ENCODE results near the gene GPC6. TPM values are rescaled to one million over a fixed set of nuclear protein-coding genes. Genes with fewer than 3 reads are reported as not detected.

GPC6 gene
- total and polyA plus RNA-seq, 4 donors: 5.9 to 29.1 (median 18.2) TPM

DNA sequence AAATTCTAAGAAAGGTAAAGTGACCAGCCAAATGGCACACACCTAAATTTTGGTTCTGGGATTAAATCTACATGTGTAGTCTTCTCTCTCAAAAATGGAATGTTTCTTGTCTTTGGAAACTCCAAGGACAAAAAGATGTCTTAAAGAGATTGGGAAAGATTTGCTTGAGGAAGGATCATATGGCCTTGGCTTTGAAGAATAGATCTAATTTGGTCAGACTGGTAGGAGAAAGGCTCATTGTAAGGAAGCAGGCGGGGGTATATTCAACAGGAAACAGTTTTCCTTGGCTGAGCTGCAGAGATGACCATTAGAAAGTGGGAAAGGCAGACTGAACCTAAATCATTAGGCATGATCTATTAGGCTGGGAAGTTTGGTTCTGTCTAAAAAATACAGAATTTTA is 887.6 kb downstream of the GPC6 start:
- Histone ChIP-seq H3K4me3 (ENCODE audit: low read depth in 1 of 3, low read length in 3 of 3) (no peak overlapping the region), H3K27ac (ENCODE audit: low read depth in 1 of 2, low read length in 2 of 2) (no peak overlapping the region), H3K4me1 (ENCODE audit: control insufficient read depth in 4 of 4, insufficient read depth in 4 of 4, low read length in 3 of 4) (peaks cover under 1 to 6% (median 3%) of the 10 kb centered on the region in 4 donors), H3K27me3 (ENCODE audit: control insufficient read depth in 4 of 4, insufficient read depth in 4 of 4, low read length in 3 of 4) (no peaks in the 10 kb centered on the region), H3K9me3 (ENCODE audit: control insufficient read depth in 4 of 4, low read length in 3 of 4) (no peaks in the 10 kb centered on the region), H3K36me3 (ENCODE audit: control insufficient read depth in 4 of 4, insufficient read depth in 3 of 4, low read depth in 1 of 4, low read length in 3 of 4) (no peaks in the 10 kb centered on the region), H3K9ac (ENCODE audit: low read depth in 1 of 2, low read length in 2 of 2) (no peak overlapping the region)
- DNase-seq (ENCODE audit: low spot score): no peak
- WGBS: 92% methylated on average over 1 of the region's 1 CpG
- TF ChIP-seq REST (IDR thresholded peaks at IDR 0.05): no peak
- TF ChIP-seq JUND (IDR thresholded peaks at IDR 0.05): no peak
- TF ChIP-seq RAD21 (IDR thresholded peaks at IDR 0.05): no peak
- TF ChIP-seq TAF1 (conservative IDR thresholded peaks at IDR 0.05): no peak
- no peak for TF ChIP-seq EGR1 (IDR thresholded peaks at IDR 0.05; ENCODE audit: low read depth in 2 of 2)
- TF ChIP-seq NR2F2 (IDR thresholded peaks at IDR 0.05): no peak
- no peak for TF ChIP-seq SP1 (IDR thresholded peaks at IDR 0.05)
- TF ChIP-seq CTCF (IDR thresholded peaks at IDR 0.05; ENCODE audit: low read depth, low read length, missing input control): no peak
- TF ChIP-seq ATF3 (IDR thresholded peaks at IDR 0.05): no peak
- no peak for TF ChIP-seq GABPA (IDR thresholded peaks at IDR 0.05 in 1 of 2, conservative IDR thresholded peaks at IDR 0.05 in 1 of 2)
- TF ChIP-seq ZBTB33 (IDR thresholded peaks at IDR 0.05): no peak
- TF ChIP-seq MAX (IDR thresholded peaks at IDR 0.05): no peak
- TF ChIP-seq FOXA1 (IDR thresholded peaks at IDR 0.05): no peak
- TF ChIP-seq HNF4A (conservative IDR thresholded peaks at IDR 0.05): no peak
- no peak for TF ChIP-seq RXRA (IDR thresholded peaks at IDR 0.05)
- TF ChIP-seq FOXA2 (IDR thresholded peaks at IDR 0.05): no peak

DNA sequence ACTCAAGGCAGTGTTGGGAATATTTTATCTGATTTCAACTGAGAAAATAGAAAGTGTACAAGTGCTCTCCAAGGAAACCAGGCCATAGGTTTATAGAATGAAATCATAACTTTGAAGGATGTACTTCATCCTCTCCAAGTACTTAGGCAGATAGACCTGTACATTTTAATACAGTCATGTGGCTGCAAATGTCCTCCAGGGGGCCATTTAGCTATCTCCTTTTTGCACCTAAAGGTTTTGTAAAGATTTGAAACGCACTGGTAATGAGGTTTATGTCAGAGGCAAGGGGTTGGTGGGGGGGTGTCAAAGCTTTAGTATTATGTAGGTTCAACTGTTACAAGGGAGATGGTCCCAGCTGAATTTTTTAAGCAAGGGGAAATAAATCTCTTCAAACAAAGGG is 888.4 kb downstream of the GPC6 start:
- H3K4me1 ChIP-seq (ENCODE audit: control insufficient read depth in 4 of 4, insufficient read depth in 4 of 4, low read length in 3 of 4): peaks cover 2 to 12% (median 9%) of the 10 kb centered on the region in 4 donors
- no peak for DNase-seq (ENCODE audit: low spot score)
- H3K9me3 ChIP-seq (ENCODE audit: control insufficient read depth in 4 of 4, low read length in 3 of 4): no peaks in the 10 kb centered on the region
- no peaks in the 10 kb centered on the region for H3K36me3 ChIP-seq (ENCODE audit: control insufficient read depth in 4 of 4, insufficient read depth in 3 of 4, low read depth in 1 of 4, low read length in 3 of 4)
- WGBS: 92% methylated on average over 1 of the region's 1 CpG
- no peak overlapping the region for H3K9ac ChIP-seq (ENCODE audit: low read depth in 1 of 2, low read length in 2 of 2)
- no peak overlapping the region for H3K27ac ChIP-seq (ENCODE audit: low read depth in 1 of 2, low read length in 2 of 2)
- H3K27me3 ChIP-seq (ENCODE audit: control insufficient read depth in 4 of 4, insufficient read depth in 4 of 4, low read length in 3 of 4): no peaks in the 10 kb centered on the region
- TF ChIP-seq GABPA (IDR thresholded peaks at IDR 0.05 in 1 of 2, conservative IDR thresholded peaks at IDR 0.05 in 1 of 2) (no peak), RAD21 (IDR thresholded peaks at IDR 0.05) (no peak), CTCF (IDR thresholded peaks at IDR 0.05; ENCODE audit: low read depth, low read length, missing input control) (peak; percentile 6)
- H3K4me3 ChIP-seq (ENCODE audit: low read depth in 1 of 3, low read length in 3 of 3): no peak overlapping the region

All from liver (tissue), 9 donors.